ENCODE measurements around the gene TNPO3.

Gene TNPO3

DNA sequence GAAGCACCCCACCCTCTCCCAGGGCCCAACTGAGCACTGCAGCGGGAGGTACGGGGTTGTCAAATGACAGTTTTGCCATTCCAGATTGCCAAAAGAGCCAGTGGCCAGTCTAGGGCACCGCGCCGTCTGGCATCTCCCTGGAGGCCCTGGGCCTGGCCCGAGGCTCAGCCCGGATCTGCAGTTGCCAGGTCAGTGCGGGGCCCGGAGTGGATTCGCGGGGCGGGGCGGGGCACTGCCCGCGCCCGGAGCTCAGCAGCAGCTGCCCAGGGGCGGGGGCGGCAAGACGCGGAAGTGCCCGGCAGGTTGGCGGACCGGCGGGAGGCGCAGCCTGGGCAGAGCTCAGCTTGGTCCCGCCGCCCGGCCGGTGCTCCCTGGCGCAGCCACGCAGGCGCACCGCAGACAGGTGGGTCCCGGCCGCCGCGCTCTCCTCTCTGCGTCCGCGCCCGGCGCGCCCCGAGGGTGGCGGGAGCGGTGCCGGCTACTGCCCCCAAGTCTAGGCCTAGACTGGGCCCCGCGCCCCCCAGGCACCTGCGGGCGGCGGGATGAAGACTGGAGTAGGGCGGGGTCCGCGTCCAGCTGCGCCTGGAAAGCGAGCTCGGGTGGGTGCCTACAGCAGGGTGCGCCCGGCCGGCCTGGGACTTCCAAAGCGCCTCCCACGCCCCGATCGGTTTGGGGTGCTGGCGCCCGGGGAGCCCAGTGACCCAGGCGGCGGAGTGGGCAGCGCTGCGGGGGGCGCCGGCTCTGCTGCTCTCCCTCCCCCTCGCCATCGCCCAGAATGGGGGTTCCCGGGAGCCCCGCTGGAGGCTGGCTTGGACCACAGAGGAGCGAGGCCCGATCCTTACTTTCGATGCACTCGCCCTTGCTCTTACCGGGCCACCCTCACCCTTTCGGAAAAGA, 117.0 kb downstream of the TNPO3 start, which contains the start of gene IRF5:
Gene IRF5 (plus strand): TSS at position 281 of the 897 bp plus-strand sequence. CDS start 4,155 bp downstream, outside the sequence.
- no peak for DNase-seq

DNA sequence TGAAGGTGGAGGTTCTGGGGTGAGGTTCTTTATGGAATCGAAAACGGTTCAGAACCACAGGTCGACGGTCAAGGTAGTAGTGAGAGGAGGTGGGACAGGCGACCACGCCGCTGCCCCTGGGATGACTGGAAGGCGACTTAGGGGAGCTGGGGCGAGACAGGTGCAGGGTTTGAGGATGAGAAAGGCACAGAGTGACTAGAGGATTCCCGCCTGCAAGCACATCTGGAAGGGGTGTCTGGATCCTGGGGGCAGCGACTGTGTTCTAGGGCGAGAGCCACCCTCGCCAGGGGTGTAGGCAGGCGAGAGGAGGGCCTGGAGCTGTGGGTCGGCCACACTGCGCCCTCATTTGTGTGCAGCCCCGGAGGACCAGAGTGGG, 117.7 kb downstream of the TNPO3 start:
- DNase-seq = no peak

DNA sequence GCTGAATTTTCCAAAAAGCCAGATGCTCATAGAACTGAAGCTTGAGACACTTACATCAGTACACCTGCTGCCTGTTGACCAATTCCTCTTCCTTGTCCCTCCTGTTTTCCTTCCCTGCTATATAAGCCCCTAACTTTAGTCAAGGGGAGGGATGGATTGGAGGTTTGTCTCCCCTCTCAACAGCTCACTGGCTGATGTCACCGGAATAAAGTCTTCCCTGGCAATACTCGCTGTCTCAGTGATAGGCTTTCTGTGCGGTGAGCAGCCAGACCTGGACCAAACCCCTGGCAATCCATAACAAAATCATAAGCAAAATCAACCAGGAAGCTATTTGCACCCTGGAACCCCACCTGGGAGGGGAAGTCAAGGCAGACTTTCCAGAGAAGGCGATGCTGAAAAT, 118.1 kb downstream of the TNPO3 start:
- DNase-seq = no peak

- DNase-seq = no peak
Measured at GRCh38 chr7:128935342-128935730, 119.6 kb downstream of the TNPO3 start.

- no peak for DNase-seq
Measured at GRCh38 chr7:128934361-128935341, 120.3 kb downstream of the TNPO3 start.

DNA sequence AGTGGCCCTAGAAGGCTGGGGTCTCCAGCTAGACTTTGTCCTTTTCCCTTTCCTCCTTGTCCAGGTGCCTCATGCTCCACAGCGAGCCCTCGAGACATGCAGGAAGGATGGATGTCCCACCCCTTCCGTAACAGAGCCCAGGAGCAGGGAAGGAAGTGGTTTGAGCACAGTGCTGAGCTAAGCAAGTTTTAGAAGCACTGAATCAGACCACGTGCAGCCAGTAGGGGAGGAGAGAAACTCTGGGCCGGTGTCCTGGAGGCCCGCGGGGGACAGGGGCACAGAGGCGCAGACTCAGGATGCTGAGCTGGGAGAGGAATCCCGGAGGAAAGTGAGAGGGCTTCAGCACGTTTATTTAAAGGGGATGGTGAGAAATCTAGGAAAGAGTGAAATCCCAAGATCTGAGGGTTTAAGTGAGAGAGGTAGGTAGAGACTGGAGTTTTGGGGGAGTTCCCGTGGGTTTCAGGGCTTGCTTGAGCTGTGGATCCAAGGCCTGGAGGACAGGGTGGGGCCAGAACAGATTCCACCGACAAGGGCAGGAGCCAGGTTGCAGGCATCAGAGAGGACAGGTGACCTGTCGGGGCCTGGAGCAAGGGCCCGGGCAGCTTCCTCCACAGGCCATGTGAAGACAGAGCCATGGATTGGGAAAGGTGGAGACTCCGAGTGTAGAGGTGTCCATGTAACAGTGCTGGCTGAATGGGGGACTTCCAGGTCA, 121.6 kb downstream of the TNPO3 start:
- peak; percentile 15 to 31 for DNase-seq

- DNase-seq = no peak
Measured at GRCh38 chr7:128932862-128933179, 122.1 kb downstream of the TNPO3 start.

DNA sequence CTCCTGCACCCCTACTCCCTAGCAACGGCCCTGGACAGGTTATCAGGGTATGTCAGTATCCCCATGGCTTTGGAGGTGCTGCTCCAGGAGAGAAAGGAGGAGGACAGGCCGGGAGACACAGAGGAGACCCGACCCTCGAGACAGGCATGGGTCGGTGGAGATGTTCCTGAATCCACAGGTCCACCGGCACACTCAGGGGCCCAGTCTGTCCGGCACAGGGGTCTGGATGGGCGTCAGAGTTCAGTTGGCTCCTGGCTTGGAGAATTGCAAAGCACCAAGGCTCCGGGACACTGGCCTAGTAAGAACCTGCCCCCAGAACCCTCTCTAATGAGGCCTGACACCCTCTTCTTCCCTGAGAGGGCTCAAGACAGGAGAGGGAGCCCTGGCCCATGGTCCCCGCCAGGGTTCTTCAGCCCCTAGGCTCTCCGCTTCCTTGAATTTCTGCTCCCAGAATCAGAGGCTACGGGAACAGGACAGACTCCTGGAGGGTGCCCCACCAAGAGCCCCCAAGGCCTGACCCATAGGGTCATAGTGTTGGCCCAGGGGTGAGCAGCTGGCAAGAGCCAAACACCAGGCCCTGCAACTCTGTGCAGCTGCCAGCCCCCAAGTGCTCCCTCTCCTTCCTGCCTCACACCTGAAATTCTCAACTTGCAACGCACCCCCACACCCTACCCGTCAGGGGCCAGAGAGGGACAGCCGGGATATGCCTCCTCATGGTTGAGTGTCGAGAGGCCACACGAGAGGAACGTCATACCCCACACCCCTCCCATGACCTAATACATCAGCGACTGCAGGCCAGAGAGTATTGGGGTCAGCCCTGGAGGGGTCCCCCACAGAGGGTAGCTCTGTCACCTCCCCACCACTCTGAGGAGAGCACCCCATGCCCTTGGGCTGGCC, 122.7 kb downstream of the TNPO3 start:
- DNase-seq = no peak

DNA sequence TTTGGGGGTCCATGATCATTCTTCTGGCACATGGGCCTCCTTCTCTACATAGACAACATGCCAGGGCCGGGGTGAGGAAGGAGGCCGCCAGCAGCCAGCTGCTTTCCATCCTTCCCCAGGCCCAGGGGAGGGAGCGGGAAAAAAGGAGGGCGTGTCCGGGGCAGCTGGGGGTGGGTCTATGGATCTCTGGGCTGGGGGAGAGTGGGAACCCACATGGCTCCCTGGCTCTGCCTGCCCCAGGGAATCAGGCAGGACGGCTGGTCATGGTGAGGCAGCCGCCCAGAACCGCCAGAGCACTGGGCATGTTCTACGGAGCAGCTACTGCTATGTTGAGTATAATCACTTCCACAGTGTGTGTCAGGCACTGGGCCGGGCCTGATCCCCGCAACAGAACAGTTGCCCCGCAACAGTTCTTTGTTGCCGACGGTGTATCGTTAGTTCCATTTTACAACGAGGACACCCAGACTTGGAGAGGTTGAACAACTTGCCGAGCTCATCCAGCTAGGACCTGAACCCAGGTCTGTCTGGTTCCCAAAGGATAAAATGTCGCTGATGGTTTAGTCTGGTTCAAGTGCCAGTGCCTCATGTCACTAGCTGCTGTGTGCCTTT, 123.6 kb downstream of the TNPO3 start:
- DNase-seq = no peak

DNA sequence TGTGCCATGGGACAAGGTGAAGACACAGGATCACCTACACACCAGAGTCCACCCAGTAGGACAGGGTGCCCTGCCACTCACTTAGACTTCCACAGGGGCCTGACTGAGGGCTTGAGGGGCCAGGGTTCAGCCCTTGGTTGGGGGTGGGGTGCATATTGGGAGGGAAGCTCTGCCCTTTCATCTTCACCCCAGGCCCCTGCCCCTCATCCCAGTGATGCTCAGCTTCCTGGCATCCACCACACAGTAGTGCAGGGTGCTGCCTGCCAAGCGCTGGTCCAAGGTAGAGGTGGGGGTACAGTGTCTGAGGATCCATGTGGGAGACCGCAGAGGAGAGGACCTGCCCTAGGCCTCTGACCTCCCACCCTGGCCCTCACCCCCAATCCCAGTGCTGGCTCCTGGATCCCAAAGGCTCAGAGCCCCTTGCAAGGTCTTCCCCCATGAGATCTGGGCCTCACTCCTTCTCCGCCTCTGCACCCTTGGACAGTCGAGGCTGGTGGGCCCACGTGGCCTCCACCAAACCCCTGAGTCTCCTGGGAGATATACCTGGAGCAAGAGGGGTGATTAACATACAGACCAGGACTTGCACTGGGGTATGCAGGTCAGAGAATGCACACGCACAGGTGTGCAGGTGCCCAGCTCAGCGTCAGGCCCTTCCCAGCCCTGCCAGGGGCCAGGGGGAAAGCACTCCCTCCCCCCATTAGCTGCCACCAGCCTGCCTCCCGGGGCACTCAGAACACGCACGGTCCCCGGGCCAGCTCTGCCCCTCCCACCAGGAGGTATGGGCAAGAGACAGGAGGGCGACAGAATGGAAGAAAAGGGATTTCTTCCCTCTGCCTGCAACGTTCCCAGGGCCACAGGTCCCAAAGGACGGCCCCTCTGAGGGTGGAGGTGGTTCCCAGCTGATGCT, 125.8 kb downstream of the TNPO3 start:
- no peak for DNase-seq

GRCh38 chr7:128928159-128928813, 126.6 kb downstream of the TNPO3 start:
- DNase-seq = no peak

- no peak for DNase-seq
Measured at GRCh38 chr7:128924707-128925588, 130.0 kb downstream of the TNPO3 start.

DNA sequence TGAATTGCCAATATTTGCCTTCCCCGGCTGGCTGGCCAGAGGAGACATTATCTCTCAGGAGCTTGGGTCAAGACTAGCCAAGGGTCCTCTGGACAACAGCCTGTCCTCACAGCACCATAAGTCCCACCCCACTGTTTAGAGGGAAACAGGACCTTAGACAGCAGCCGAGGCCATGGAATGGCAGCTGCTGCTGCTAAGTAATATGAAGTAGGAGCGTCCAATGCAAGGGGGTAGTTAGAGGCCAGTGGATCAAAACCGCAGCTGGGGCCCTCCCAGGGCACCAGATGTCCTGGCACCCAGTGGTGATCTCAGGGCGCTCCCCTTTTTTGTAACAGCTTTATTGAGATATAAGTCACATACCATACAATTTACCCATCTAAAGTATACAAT, 131.5 kb downstream of the TNPO3 start:
- DNase-seq = no peak

DNA sequence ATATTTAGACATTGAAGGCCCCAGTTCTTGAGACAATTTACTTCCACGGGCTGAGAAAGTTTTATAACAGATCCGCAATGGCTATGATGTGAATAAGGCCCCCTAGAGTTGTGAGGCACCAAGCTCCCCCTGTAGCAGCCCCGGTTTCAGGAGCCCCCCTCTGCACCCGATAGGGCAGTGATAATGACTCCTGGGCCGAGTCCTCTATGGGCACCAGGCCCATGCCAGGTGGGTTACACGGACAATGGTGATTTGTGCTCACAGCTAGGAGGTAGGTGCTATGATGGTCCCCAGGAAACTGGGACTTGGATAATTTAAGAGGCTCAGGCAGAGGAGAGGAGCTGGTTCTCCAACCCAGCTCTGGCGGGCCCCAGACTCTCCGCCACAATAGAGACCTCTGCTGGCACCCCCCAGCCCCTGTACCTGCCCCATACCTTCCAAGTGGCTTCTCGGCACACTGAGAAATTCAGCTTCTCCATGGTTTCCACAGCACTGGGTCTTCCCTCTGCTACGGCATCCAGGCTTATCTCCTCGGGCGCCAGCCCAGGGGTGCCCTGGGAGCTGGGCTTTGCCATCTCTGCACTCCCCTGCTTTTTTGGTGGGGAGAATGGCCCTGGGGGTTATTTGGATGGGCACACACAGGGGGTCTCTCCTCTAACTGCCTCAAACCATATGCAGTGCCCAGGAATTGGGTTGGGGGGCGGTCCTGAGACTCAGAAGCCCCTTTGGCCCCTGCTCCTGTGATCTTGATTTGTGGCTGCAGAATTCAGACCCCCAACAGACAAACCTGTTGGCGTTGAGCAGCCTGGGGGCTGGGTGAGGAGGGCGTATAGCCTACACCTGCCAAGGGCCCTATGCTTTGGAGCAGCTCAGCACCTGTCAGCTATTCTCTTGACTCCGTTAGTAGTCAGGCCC, 132.2 kb downstream of the TNPO3 start:
- no peak for DNase-seq

GRCh38 chr7:128921866-128922440, 133.0 kb downstream of the TNPO3 start:
- DNase-seq = no peak

DNA sequence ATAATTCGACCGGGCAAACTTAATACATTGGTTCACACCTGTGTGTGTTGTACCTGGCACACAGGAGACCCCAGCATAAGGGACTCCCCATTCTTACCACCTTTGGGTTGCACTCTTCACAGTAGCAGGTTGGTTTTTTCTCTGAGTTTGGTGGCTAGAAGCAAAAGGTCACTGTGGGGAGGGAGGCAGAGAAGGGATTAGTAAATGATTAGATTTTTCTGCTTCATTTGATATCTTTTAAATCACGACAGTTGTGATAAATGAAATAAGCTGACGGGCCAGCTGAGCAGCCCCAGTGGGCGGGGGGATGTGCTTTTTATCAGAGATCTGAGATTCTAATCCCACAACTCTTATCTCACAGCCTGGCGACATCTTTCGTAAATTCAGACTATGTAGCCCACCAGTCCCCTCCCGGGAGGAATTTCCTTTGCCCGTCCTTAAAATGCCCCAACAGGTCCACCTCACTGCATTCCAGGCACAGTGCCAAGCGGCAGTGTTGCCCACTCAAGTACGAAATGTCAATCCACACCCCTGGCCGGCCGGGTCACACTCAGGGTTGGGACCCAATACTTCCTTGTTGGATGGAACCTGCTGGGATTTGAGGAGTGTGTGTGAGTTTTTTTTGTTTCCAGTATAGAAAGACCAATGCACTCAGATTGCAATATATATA, 133.9 kb downstream of the TNPO3 start:
- DNase-seq = no peak

Data from hippocampal formation (tissue), 2 donors.